HK-2 (cell line): ENCODE results near the gene C1QL2.
A peak's percentile ranks its signal among the peaks of the same experiment; 100 is the strongest.

Experiments used
- DNase-seq: peaks from one replicate; pipeline ENCODE4 v3.0.0-alpha.2; 2018; ENCODE audit not compliant: unreplicated experiment

Gene C1QL2

GRCh38 chr2:119137502-119137901 lies 21.0 kb downstream of the C1QL2 start:
- DNase-seq: no peak

- no peak for DNase-seq
Observed at GRCh38 chr2:119136872-119137271, 21.7 kb downstream of the C1QL2 start.

GRCh38 chr2:119136093-119136492 lies 22.5 kb downstream of the C1QL2 start:
- peak; percentile 35 for DNase-seq

- DNase-seq: no peak
Observed at GRCh38 chr2:119134775-119135174, 23.8 kb downstream of the C1QL2 start.

- peak; percentile 36 for DNase-seq
Observed at GRCh38 chr2:119126650-119127049, 31.9 kb downstream of the C1QL2 start.

GRCh38 chr2:119123389-119123788 lies 35.2 kb downstream of the C1QL2 start:
- no peak for DNase-seq

- DNase-seq: no peak
Observed at GRCh38 chr2:119122663-119123062, 35.9 kb downstream of the C1QL2 start.

GRCh38 chr2:119119999-119120756 lies 38.4 kb downstream of the C1QL2 start:
- DNase-seq: no peak

- no peak for DNase-seq
Observed at GRCh38 chr2:119119076-119119785, 39.3 kb downstream of the C1QL2 start.

- no peak for DNase-seq
Observed at GRCh38 chr2:119117891-119118882, 40.4 kb downstream of the C1QL2 start.

- DNase-seq: no peak
Observed at GRCh38 chr2:119117408-119117807, 41.1 kb downstream of the C1QL2 start.

GRCh38 chr2:119116411-119117295 lies 41.9 kb downstream of the C1QL2 start:
- DNase-seq: no peak

- no peak for DNase-seq
Observed at GRCh38 chr2:119114266-119114665, 44.3 kb downstream of the C1QL2 start.

- DNase-seq: no peak
Observed at GRCh38 chr2:119113489-119113770, 45.1 kb downstream of the C1QL2 start.

- DNase-seq: no peak
Observed at GRCh38 chr2:119112770-119113488, 45.6 kb downstream of the C1QL2 start.

GRCh38 chr2:119112230-119112629 lies 46.3 kb downstream of the C1QL2 start:
- no peak for DNase-seq

GRCh38 chr2:119111115-119111975 lies 47.2 kb downstream of the C1QL2 start:
- no peak for DNase-seq

- no peak for DNase-seq
Observed at GRCh38 chr2:119109866-119110265, 48.7 kb downstream of the C1QL2 start.

GRCh38 chr2:119108186-119108585 lies 50.4 kb downstream of the C1QL2 start:
- DNase-seq: no peak
